ELF-1 (cell line): ENCODE measurements around the gene DCAF10.
A peak's percentile ranks its signal among the peaks of the same experiment; 100 is the strongest.
"Not testable (repeated sequence)": the region's sequence is repeated elsewhere in the genome, so short reads cannot be mapped to it uniquely, and the experiment has no call there.

Experiments
- DNase-seq: peaks from one replicate; pipeline ENCODE4 v3.0.0-alpha.2; 2016; ENCODE audit warnings: low read depth, low spot score

Gene DCAF10

DNA sequence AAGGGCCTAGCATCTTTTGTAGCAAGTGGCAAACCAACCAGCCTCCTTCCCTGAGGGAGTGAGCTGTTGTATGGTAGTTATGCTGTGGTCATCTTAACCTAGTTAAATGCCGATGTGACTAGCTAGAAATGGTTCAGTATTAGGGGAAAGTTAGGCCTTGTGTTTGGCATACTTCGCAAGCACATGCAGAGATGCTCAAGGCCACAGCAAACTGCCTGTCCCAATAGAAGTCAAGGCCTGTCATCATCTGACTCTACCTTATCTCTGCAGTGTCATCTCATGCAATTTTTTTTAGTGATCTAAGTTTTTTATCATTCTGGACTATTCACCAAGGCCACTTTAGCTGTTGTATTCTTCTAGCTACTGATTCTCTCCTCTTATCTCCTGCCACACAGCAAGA, 10.5 kb upstream of the DCAF10 start:
- DNase-seq = no peak

DNA sequence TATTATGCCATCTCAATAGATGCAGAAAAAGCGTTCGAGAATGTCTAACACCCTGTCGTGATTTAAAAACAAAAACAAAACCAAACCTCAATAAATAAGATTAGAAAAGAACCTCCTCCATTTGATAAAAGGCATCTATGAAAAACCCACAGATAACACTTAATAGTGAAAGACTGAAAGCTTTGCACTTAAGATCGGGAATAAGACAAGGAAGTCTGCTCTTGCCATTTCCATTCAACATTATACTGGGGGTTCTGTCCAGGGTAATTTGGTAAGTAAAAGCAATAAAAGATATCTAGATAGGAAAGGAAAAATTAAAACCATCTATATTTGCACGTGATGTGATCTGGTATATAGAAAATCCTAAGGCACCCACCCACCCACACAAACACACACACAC, 8.5 kb upstream of the DCAF10 start:
- no peak for DNase-seq

DNA sequence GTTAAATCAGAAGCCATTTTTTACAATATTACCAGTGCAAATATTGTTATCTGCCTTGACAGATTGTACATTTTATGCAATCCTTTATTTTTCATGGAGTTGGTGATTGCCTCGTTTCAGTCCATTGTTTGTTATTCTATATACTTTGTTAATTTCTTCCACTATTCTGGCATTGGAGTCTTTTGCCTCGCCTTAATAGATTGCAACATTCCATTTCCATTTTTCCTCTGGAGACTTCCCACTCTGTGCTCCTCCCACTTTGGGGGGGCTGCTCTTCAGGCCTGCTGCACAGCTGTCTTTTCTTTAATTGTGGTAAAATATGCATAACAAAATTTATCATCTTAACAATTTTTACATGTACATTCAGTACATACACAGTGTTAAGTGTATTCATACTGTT, 4.4 kb upstream of the DCAF10 start:
- no peak for DNase-seq

- DNase-seq = peak; percentile 49
These were observed 1.9 kb upstream of the DCAF10 start for GRCh38 chr9:37798677-37799076.

GRCh38 chr9:37801287-37801850, 772 bp downstream of the DCAF10 start:
- DNase-seq = peak; percentile 69

- no peak for DNase-seq
These were observed 1.5 kb downstream of the DCAF10 start for GRCh38 chr9:37801959-37802711.

DNA sequence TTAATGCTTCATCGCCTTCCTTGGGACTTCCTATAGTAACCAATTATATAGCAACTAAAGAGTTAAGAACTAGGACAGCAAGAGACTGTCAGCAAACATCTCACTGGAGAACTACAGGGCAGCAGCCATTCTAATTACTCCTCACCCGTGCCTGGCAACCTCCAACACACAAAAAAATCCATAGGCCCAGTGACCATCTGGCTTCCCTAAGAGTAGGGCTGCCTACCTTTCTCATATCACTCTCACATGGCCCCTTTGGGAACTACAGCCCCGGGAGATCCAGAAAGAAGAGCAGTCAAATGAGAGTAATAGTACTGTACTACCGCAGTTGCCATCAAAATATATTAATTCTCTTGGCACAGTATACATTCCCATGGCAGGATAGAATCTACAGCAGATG, 5.7 kb downstream of the DCAF10 start:
- DNase-seq = no peak

- DNase-seq = not testable (repeated sequence)
These were observed 9.1 kb downstream of the DCAF10 start for GRCh38 chr9:37809676-37810075.

- DNase-seq = no peak
These were observed 11.4 kb downstream of the DCAF10 start for GRCh38 chr9:37811906-37812476.

DNA sequence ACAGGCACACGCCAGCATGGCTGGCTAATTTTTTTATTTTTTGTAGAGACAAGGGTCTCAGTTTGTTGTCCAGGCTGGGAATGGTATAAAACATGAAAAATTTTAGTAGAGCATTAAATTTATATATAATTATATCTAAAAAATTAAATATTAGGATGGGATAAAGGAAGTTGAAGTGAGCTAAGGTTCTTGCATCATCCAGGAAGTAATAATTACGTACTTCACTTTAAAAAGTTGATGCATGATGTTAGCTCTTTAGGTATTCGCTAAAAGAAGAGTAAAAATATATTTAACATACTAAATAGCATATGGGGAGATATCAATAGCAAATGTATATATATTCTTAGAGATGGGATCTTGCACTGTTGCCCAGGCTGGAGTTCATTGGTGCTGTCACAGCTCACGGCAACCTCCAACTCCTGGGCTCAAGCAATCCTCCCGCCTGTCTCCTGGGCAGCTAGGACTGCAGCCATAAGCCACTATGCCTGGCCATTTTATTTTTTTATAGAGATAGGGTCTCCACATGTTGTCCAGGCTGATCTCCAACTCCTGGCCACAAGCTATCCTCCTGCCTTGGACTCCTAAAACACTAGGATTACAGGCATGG, 12.3 kb downstream of the DCAF10 start:
- no peak for DNase-seq

- no peak for DNase-seq
These were observed 18.3 kb downstream of the DCAF10 start for GRCh38 chr9:37818849-37819248.

DNA sequence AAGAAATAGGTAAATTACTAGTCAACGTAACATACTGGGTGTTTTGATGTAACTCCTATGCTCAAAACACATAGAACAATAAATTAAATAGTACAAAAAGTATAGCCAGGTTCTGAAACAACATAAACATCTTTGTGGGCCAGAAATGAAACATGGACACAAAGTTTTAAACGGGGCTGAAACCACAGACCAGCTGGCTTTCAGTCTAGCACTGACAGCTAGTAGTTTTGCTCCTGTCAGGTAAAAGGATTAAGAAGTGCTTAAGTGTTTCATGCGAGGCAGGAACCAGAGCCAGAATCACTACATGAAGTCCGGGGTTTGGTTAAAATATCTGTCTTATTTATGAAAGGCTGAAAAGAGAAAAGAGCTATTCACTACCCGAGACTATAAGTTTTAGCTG, 19.5 kb downstream of the DCAF10 start:
- DNase-seq = no peak

DNA sequence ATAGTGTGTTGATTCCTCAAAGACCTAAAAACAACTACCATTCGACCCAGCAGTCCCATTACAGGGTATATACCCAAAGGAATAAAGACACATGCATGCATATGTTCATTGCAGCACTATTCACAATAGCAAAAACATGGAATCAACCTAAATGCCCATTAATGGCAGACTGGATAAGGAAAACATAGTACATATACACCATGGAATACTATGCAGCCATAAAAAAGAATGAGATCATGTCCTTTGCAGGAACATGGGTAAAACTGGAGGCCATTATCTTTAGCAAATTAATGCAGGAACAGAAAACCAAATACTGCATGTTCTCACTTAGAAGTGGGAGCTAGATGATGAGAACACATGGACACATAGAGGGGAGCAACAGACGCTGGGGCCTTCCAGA, 24.6 kb downstream of the DCAF10 start:
- not testable (repeated sequence) for DNase-seq

- no peak for DNase-seq
These were observed 27.0 kb downstream of the DCAF10 start for GRCh38 chr9:37827483-37828165.

GRCh38 chr9:37835821-37836220, 35.2 kb downstream of the DCAF10 start:
- no peak for DNase-seq

GRCh38 chr9:37836386-37836785, 35.8 kb downstream of the DCAF10 start:
- DNase-seq = no peak

GRCh38 chr9:37839496-37840461, 39.2 kb downstream of the DCAF10 start:
- DNase-seq = no peak

DNA sequence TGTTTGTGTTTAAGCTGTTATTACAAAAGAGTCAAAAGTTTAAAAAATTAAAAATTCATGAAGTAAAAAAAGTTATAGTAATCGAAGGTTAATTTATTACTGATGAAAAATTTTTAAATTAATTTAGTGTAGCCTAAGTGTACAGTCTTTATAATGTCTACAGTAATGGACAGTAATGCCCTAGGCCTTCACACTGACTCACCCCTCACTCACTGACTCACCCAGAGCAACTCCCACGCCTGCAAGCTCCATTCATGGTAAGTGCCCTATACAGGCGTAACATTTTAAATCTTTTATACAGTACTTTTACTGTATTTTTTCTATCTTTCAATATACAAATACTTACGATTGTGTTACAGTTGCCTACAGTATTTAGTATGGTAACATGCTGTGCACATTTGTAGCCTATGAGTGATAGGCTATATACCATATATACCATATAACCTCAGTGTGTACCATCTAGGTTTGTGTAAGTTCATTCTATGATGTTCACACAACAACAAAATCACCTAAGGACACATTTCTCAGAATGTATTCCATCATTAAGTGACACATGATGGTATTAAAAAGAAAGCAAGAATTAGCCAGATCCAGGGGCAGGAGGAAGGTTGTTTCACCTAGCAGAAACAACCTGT, 40.1 kb downstream of the DCAF10 start:
- no peak for DNase-seq

- DNase-seq = no peak
These were observed 51.6 kb downstream of the DCAF10 start for GRCh38 chr9:37852222-37852621.

DNA sequence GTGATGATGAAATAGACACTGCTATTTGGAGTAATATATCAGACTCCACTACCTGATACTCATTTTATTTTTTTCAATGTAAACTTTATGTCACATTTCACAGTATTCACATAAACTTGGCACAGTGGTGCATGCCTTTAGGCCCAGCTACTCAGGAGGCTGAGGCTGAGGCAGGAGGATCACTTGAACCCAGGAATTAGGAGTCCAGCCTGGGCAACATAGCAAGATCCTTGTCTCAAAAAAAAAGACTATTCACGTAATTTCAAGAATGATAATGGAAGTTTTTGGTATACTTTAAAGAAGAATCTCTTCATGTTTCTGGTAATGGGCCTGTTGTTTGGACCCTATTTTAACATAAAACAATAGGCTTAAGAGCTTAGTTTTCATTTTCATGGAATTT, 56.0 kb downstream of the DCAF10 start:
- no peak for DNase-seq

GRCh38 chr9:37859043-37859442, 58.4 kb downstream of the DCAF10 start:
- no peak for DNase-seq
